Measurements from ENCODE around the gene HSPB6.

DNA sequence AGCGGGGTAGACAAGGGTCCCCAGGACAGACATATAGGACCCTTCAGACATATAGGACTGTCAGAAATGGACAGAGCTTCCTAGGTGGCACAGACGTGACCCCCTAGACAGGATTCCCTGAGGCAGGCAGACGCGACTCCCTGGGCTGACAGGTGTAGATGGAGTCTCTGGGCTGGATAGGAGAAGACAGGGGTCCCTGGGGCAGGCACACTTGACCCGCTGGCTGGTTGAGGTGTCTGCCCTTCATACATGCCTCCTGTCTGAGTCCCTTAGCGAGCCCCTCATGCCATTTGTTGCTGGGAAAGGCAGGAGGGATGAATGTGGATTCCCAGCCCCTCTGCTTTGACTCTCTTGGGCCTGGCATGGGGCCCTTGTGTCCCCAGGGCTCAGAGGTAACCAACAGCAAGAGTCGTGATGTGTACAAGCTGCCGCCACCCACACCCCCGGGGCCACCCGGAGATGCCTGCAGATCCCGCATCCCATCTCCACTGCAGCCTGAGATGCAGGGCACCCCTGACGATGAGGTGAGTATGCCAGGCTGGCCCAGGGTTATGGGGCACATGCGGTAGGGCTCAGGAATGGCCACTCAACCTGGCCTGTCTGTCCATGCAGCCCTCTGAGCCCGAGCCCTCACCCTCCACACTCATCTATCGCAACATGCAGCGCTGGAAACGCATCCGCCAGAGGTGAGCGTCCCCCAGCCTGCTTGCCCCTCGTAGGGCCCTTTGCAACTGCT lies 3.0 kb downstream of the HSPB6 start:
- TF ChIP-seq, protein P1, sequence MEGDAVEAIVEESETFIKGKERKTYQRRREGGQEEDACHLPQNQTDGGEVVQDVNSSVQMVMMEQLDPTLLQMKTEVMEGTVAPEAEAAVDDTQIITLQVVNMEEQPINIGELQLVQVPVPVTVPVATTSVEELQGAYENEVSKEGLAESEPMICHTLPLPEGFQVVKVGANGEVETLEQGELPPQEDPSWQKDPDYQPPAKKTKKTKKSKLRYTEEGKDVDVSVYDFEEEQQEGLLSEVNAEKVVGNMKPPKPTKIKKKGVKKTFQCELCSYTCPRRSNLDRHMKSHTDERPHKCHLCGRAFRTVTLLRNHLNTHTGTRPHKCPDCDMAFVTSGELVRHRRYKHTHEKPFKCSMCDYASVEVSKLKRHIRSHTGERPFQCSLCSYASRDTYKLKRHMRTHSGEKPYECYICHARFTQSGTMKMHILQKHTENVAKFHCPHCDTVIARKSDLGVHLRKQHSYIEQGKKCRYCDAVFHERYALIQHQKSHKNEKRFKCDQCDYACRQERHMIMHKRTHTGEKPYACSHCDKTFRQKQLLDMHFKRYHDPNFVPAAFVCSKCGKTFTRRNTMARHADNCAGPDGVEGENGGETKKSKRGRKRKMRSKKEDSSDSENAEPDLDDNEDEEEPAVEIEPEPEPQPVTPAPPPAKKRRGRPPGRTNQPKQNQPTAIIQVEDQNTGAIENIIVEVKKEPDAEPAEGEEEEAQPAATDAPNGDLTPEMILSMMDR (IDR thresholded peaks at IDR 0.05): no peak
- no peak for TF ChIP-seq POLR2AphosphoS5 (IDR thresholded peaks at IDR 0.05; ENCODE audit: low read depth, low read length)
- TF ChIP-seq, protein P2, sequence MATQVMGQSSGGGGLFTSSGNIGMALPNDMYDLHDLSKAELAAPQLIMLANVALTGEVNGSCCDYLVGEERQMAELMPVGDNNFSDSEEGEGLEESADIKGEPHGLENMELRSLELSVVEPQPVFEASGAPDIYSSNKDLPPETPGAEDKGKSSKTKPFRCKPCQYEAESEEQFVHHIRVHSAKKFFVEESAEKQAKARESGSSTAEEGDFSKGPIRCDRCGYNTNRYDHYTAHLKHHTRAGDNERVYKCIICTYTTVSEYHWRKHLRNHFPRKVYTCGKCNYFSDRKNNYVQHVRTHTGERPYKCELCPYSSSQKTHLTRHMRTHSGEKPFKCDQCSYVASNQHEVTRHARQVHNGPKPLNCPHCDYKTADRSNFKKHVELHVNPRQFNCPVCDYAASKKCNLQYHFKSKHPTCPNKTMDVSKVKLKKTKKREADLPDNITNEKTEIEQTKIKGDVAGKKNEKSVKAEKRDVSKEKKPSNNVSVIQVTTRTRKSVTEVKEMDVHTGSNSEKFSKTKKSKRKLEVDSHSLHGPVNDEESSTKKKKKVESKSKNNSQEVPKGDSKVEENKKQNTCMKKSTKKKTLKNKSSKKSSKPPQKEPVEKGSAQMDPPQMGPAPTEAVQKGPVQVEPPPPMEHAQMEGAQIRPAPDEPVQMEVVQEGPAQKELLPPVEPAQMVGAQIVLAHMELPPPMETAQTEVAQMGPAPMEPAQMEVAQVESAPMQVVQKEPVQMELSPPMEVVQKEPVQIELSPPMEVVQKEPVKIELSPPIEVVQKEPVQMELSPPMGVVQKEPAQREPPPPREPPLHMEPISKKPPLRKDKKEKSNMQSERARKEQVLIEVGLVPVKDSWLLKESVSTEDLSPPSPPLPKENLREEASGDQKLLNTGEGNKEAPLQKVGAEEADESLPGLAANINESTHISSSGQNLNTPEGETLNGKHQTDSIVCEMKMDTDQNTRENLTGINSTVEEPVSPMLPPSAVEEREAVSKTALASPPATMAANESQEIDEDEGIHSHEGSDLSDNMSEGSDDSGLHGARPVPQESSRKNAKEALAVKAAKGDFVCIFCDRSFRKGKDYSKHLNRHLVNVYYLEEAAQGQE (IDR thresholded peaks at IDR 0.05; ENCODE audit: low read depth, low read length): no peak
- TF ChIP-seq MEF2A (IDR thresholded peaks at IDR 0.05; ENCODE audit: borderline replicate concordance, low read depth): no peak
- TF ChIP-seq, protein P3, sequence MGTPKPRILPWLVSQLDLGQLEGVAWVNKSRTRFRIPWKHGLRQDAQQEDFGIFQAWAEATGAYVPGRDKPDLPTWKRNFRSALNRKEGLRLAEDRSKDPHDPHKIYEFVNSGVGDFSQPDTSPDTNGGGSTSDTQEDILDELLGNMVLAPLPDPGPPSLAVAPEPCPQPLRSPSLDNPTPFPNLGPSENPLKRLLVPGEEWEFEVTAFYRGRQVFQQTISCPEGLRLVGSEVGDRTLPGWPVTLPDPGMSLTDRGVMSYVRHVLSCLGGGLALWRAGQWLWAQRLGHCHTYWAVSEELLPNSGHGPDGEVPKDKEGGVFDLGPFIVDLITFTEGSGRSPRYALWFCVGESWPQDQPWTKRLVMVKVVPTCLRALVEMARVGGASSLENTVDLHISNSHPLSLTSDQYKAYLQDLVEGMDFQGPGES (IDR thresholded peaks at IDR 0.05; ENCODE audit: low read depth, low read length): no peak
- TF ChIP-seq, protein P4, sequence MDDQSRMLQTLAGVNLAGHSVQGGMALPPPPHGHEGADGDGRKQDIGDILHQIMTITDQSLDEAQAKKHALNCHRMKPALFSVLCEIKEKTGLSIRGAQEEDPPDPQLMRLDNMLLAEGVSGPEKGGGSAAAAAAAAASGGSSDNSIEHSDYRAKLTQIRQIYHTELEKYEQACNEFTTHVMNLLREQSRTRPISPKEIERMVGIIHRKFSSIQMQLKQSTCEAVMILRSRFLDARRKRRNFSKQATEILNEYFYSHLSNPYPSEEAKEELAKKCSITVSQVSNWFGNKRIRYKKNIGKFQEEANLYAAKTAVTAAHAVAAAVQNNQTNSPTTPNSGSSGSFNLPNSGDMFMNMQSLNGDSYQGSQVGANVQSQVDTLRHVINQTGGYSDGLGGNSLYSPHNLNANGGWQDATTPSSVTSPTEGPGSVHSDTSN (IDR thresholded peaks at IDR 0.05): no peak
- TF ChIP-seq NRF1 (IDR thresholded peaks at IDR 0.05; ENCODE audit: low read depth, low read length): no peak
- TF ChIP-seq EZH2phosphoT487 (IDR thresholded peaks at IDR 0.05; ENCODE audit: borderline replicate concordance, low read depth): no peak
- TF ChIP-seq EP300 (IDR thresholded peaks at IDR 0.05; ENCODE audit: borderline replicate concordance in 1 of 2, low read depth in 1 of 2, low read length in 1 of 2): no peak
- TF ChIP-seq JUND (IDR thresholded peaks at IDR 0.05): no peak
- TF ChIP-seq GATA2 (CRISPR knock-in tag; IDR thresholded peaks at IDR 0.05): no peak
- TF ChIP-seq, protein P5, sequence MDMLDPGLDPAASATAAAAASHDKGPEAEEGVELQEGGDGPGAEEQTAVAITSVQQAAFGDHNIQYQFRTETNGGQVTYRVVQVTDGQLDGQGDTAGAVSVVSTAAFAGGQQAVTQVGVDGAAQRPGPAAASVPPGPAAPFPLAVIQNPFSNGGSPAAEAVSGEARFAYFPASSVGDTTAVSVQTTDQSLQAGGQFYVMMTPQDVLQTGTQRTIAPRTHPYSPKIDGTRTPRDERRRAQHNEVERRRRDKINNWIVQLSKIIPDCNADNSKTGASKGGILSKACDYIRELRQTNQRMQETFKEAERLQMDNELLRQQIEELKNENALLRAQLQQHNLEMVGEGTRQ (IDR thresholded peaks at IDR 0.05; ENCODE audit: borderline replicate concordance, low read depth, low read length): no peak

All from SK-N-SH (cell line).